ENCODE measurements around the gene RAB38.

DNA sequence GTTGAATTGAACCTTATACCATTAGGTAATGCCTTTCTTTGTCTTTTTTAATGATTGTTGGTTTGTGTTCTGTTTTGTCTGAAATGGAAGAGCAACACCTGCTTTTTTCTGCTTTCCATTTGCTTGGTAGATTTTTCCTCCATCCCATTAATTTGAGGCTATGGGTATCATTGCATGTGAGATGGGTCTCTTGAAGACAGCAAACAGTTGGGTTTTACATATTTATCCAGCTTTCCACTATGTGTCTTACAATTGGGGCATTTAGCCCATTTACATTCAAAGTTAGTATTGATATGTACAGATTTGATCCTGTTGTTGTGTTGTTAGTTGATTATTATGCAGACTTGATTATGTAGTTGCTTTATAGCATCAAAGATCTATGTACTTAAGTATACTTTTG, 21.1 kb upstream of the RAB38 start:
- TF ChIP-seq CTCF (conservative IDR thresholded peaks at IDR 0.05 in 1 of 2, IDR thresholded peaks at IDR 0.05 in 1 of 2; ENCODE audit: low read depth in 1 of 2, low read length in 2 of 2) (no peak), EZH2 (IDR thresholded peaks at IDR 0.05; ENCODE audit: low read length, missing control alignments) (no peak)

All from fibroblast of lung (primary cell).